Measurements from ENCODE around the gene AP1AR.

- TF ChIP-seq CTCF (IDR thresholded peaks at IDR 0.05) (no peak), ATF1 (CRISPR knock-in tag; IDR thresholded peaks at IDR 0.05) (no peak), NR2C2 (CRISPR knock-in tag; IDR thresholded peaks at IDR 0.05) (no peak), GABPB1 (CRISPR knock-in tag; IDR thresholded peaks at IDR 0.05) (no peak), MAX (CRISPR knock-in tag; IDR thresholded peaks at IDR 0.05) (no peak)
- TF ChIP-seq, protein P1, sequence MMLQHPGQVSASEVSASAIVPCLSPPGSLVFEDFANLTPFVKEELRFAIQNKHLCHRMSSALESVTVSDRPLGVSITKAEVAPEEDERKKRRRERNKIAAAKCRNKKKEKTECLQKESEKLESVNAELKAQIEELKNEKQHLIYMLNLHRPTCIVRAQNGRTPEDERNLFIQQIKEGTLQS (CRISPR knock-in tag; conservative IDR thresholded peaks at IDR 0.05): no peak
Observed at GRCh38 chr4:112184438-112184837, 47.1 kb upstream of the AP1AR start.

All from WTC11 (cell line).